ENCODE results near the gene FAM219A. TPM values are rescaled to one million over a fixed set of nuclear protein-coding genes. Genes with fewer than 3 reads are reported as not detected.

The FAM219A gene
- total RNA-seq, 2 donors from 2014 or later: 17.1 to 19.6 TPM

DNA sequence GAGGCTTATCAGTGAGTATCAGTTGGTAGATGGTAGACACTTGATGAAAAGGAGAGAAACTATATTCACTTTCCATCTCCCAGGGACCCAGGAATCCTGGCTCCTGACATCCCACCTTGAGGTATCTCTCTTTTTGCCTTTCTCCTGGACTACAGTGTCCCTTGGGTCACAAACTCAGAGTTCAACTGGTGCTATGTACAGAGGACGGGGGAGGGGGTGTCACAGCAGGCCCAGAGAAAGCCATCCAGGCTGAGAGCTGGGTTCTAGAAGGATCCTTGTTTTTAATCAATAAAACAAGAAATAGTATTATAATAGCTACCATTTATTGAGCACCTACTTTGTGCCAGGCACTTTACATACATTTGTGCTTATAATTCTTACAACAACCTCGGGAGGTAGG lies 92.0 kb downstream of the FAM219A start:
- Mint-ChIP-seq H3K27me3 (ENCODE audit: insufficient read depth) (no peaks in the 10 kb centered on the region), H3K36me3 (ENCODE audit: low read depth) (peaks cover 54% of the 10 kb centered on the region), H3K27ac (no peak overlapping the region), H3K9me3 (peaks cover 49% of the 10 kb centered on the region), H3K4me1 (peaks cover 31% of the 10 kb centered on the region), H3K4me3 (no peak overlapping the region)
- Histone ChIP-seq H3K4me3 (ENCODE audit: low read length) (peak overlapping the region; percentile 36), H3K36me3 (ENCODE audit: control insufficient read depth, insufficient read depth, low read length) (peaks cover 50% of the 10 kb centered on the region), H3K27me3 (ENCODE audit: control insufficient read depth, insufficient read depth, low read length, poor library complexity, severe bottlenecking) (no peaks in the 10 kb centered on the region), H3K27ac (ENCODE audit: low read depth, low read length) (no peak overlapping the region), H3K9ac (ENCODE audit: extremely low read depth, low read length, poor library complexity, severe bottlenecking) (no peak overlapping the region), H3K9me3 (ENCODE audit: control insufficient read depth, low read length) (peaks cover 49% of the 10 kb centered on the region), H3K4me1 (ENCODE audit: control insufficient read depth, insufficient read depth, low read length) (peaks cover 9% of the 10 kb centered on the region)
- 96% methylated on average over 2 of the region's 2 CpGs; no CpG with 5 or more reads in 1 of the 2 experiments for WGBS, 2 experiments (ENCODE audit: insufficient coverage in 1 of 2, insufficient read length in 1 of 2)
- DNase-seq: no peak
- TF ChIP-seq, protein P1, sequence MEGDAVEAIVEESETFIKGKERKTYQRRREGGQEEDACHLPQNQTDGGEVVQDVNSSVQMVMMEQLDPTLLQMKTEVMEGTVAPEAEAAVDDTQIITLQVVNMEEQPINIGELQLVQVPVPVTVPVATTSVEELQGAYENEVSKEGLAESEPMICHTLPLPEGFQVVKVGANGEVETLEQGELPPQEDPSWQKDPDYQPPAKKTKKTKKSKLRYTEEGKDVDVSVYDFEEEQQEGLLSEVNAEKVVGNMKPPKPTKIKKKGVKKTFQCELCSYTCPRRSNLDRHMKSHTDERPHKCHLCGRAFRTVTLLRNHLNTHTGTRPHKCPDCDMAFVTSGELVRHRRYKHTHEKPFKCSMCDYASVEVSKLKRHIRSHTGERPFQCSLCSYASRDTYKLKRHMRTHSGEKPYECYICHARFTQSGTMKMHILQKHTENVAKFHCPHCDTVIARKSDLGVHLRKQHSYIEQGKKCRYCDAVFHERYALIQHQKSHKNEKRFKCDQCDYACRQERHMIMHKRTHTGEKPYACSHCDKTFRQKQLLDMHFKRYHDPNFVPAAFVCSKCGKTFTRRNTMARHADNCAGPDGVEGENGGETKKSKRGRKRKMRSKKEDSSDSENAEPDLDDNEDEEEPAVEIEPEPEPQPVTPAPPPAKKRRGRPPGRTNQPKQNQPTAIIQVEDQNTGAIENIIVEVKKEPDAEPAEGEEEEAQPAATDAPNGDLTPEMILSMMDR (conservative IDR thresholded peaks at IDR 0.05): no peak

DNA sequence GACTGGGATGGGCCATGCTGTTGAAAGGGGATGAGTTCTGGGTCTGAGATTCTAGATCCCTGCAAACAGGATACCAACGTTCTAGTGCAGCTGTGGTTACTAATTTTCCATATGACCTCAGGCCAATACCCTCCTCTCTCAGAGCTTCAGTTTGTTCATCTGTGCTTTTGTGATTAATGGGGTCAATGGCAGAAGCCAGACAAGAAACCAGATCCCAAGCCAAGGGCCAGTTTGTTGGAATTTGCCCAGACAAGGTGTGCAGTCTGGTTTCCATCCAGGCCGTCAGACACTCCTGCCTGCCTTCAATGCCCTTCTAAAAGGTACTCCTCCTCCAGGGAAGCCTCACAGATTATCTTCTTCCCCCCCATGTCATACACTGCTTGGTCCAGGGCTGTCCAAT lies 93.1 kb downstream of the FAM219A start:
- Histone ChIP-seq H3K9ac (ENCODE audit: extremely low read depth, low read length, poor library complexity, severe bottlenecking) (no peak overlapping the region), H3K4me3 (ENCODE audit: low read length) (peak overlapping the region; percentile 74), H3K27me3 (ENCODE audit: control insufficient read depth, insufficient read depth, low read length, poor library complexity, severe bottlenecking) (no peaks in the 10 kb centered on the region), H3K36me3 (ENCODE audit: control insufficient read depth, insufficient read depth, low read length) (peaks cover 40% of the 10 kb centered on the region), H3K4me1 (ENCODE audit: control insufficient read depth, insufficient read depth, low read length) (peaks cover 9% of the 10 kb centered on the region), H3K9me3 (ENCODE audit: control insufficient read depth, low read length) (peaks cover 43% of the 10 kb centered on the region), H3K27ac (ENCODE audit: low read depth, low read length) (no peak overlapping the region)
- 86 to 100% methylated on average over 1 to 2 of the region's 2 CpGs for WGBS, 2 experiments (ENCODE audit: insufficient coverage in 1 of 2, insufficient read length in 1 of 2)
- peaks cover 38% of the 10 kb centered on the region for H3K9me3 Mint-ChIP-seq
- no peaks in the 10 kb centered on the region for H3K27me3 Mint-ChIP-seq (ENCODE audit: insufficient read depth)
- H3K36me3 Mint-ChIP-seq (ENCODE audit: low read depth): peaks cover 43% of the 10 kb centered on the region
- no peak overlapping the region for H3K4me3 Mint-ChIP-seq
- H3K4me1 Mint-ChIP-seq: peaks cover 34% of the 10 kb centered on the region
- H3K27ac Mint-ChIP-seq: no peak overlapping the region
- no peak for DNase-seq
- TF ChIP-seq, protein P1 (conservative IDR thresholded peaks at IDR 0.05): no peak

DNA sequence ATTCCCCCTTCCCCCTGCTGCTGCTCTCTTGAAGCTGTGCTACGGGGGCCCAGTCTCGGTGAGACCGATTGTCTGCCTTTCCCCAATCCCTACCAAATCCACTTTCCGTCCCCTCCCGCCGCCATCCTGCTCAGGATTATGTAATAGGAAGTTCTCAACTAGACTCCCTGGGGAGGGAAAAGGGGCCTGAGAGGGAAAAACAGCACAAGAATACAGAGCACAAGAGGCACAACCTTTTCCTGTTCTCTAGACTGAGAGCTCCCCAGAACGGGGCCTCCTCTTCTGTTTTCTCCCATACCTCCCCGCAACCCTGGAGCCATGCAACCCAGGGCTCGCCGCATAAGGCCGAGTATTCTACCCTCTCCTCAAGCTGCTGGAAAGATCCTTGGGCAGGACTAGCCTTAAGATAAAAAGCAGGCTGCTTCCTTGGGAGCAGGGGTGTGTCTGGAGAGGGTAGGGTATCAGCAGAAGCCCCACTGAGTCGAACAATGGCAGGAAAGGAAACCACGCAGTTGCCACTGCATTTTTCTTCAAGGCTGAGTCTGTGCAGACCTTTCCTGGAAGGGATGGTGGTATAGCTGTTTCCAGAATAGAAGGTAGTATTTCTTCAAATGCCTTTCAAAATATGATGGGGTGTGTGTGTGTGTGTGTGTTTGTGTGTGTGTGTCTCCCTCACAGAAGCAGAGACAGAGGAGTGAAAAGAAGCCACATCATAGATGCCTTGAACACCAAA lies 94.6 kb downstream of the FAM219A start:
- Histone ChIP-seq H3K9me3 (ENCODE audit: control insufficient read depth, low read length) (peaks cover 29% of the 10 kb centered on the region), H3K36me3 (ENCODE audit: control insufficient read depth, insufficient read depth, low read length) (peaks cover 25% of the 10 kb centered on the region), H3K27me3 (ENCODE audit: control insufficient read depth, insufficient read depth, low read length, poor library complexity, severe bottlenecking) (no peaks in the 10 kb centered on the region), H3K4me1 (ENCODE audit: control insufficient read depth, insufficient read depth, low read length) (peaks cover 9% of the 10 kb centered on the region), H3K27ac (ENCODE audit: low read depth, low read length) (peak overlapping the region; percentile 69), H3K9ac (ENCODE audit: extremely low read depth, low read length, poor library complexity, severe bottlenecking) (peak overlapping the region; percentile 43), H3K4me3 (ENCODE audit: low read length) (peak overlapping the region; percentile 74)
- 6% methylated on average over 13 of the region's 13 CpGs; no CpG with 5 or more reads in 1 of the 2 experiments for WGBS, 2 experiments (ENCODE audit: insufficient coverage in 1 of 2, insufficient read length in 1 of 2)
- H3K9me3 Mint-ChIP-seq: peaks cover 23% of the 10 kb centered on the region
- TF ChIP-seq, protein P1 (conservative IDR thresholded peaks at IDR 0.05): no peak
- peak; percentile 85 for DNase-seq
- H3K27ac Mint-ChIP-seq: peak overlapping the region; percentile 91
- no peaks in the 10 kb centered on the region for H3K27me3 Mint-ChIP-seq (ENCODE audit: insufficient read depth)
- peak overlapping the region; percentile 39 for H3K4me3 Mint-ChIP-seq
- peaks cover 34% of the 10 kb centered on the region for H3K4me1 Mint-ChIP-seq
- H3K36me3 Mint-ChIP-seq (ENCODE audit: low read depth): peaks cover 29% of the 10 kb centered on the region

Data from endodermal cell (in vitro differentiated cells).